Naive thymus-derived CD4-positive, alpha-beta T cell (primary cell): Measurements from ENCODE around the gene PGBD5. TPM values are rescaled to one million over a fixed set of nuclear protein-coding genes. Genes with fewer than 3 reads are reported as not detected.
"Not testable (repeated sequence)": the region's sequence is repeated elsewhere in the genome, so short reads cannot be mapped to it uniquely, and the experiment has no call there.

Source experiments
- ATAC-seq: fragments of 150-1000 bp; cut with Tn5 transposase; 2 replicates; pipeline ENCODE4 v1.10.0; 2021; ENCODE audit warnings: mild to moderate bottlenecking, moderate library complexity
- CTCF ChIA-PET: fragments of 350-600 bp; sonication (Branson Sonifier 250); formaldehyde crosslinking; loops from one replicate; lab custom pipeline; 2021; ENCODE audit warnings: antibody characterized with exemption; lab: Charles Lee
- POLR2A ChIA-PET: fragments of 350-600 bp; sonication (Branson Sonifier 250); formaldehyde crosslinking; loops from one replicate; lab custom pipeline; 2021; ENCODE audit warnings: antibody characterized with exemption, inconsistent platforms; lab: Charles Lee
- DNase-seq, 9 donors: peaks; one replicate each; pipeline versions ENCODE4 v3.0.0 to v3.0.0-alpha.2; 2020 to 2022; ENCODE audit warnings: mixed read lengths in 1 of 9
- H3K27ac ChIP-seq: one replicate; pipeline ENCODE4 v1.7.0; 2013; ENCODE audit warnings: mild to moderate bottlenecking, low read depth, low read length, moderate library complexity
- H3K27me3 ChIP-seq, 2 donors: one replicate each; pipeline ENCODE4 v1.7.0; 2013; ENCODE audit warnings: low read length in 2 of 2, mild to moderate bottlenecking in 2 of 2, moderate library complexity in 2 of 2; ENCODE audit not compliant: control insufficient read depth in 2 of 2, insufficient read depth in 2 of 2
- H3K36me3 ChIP-seq, 3 experiments: 1 replicate in 2 of 3; 2 replicates in 1 of 3; pipeline ENCODE4 v1.7.0; 2013; ENCODE audit warnings: low read length in 3 of 3, mild to moderate bottlenecking in 3 of 3, moderate library complexity in 1 of 3; ENCODE audit not compliant: insufficient read depth in 3 of 3, control insufficient read depth in 2 of 3
- H3K4me1 ChIP-seq, 2 donors: one replicate each; pipeline ENCODE4 v1.7.0; 2013; ENCODE audit warnings: low read length in 2 of 2, mild to moderate bottlenecking in 2 of 2, moderate library complexity in 1 of 2; ENCODE audit not compliant: control insufficient read depth in 2 of 2, insufficient read depth in 2 of 2
- H3K4me3 ChIP-seq: 2 replicates; pipeline ENCODE4 v1.7.0; 2013; ENCODE audit warnings: mild to moderate bottlenecking, low read length
- H3K9me3 ChIP-seq, 3 experiments: 1 replicate in 2 of 3; 2 replicates in 1 of 3; pipeline ENCODE4 v1.7.0; 2013; ENCODE audit warnings: low read length in 3 of 3; ENCODE audit not compliant: control insufficient read depth in 2 of 3
- H3K27ac Mint-ChIP-seq, 9 donors: one replicate each; pipeline ENCODE4 v1.8.0; 2020 to 2022; ENCODE audit warnings: mixed read lengths in 9 of 9, mild to moderate bottlenecking in 8 of 9, moderate library complexity in 5 of 9, inconsistent platforms in 2 of 9
- H3K27me3 Mint-ChIP-seq, 5 donors: one replicate each; pipeline ENCODE4 v1.8.0; 2021 to 2022; ENCODE audit warnings: mixed read lengths in 5 of 5, mild to moderate bottlenecking in 1 of 5
- H3K36me3 Mint-ChIP-seq, 5 donors: one replicate each; pipeline ENCODE4 v1.8.0; 2020 to 2022; ENCODE audit warnings: mixed read lengths in 5 of 5, mild to moderate bottlenecking in 3 of 5, inconsistent platforms in 1 of 5
- H3K4me1 Mint-ChIP-seq, 7 donors: one replicate each; pipeline ENCODE4 v1.8.0; 2020 to 2022; ENCODE audit warnings: mixed read lengths in 7 of 7, mild to moderate bottlenecking in 3 of 7, inconsistent platforms in 1 of 7
- H3K4me3 Mint-ChIP-seq, 10 donors: one replicate each; pipeline ENCODE4 v1.8.0; 2020 to 2022; ENCODE audit warnings: mild to moderate bottlenecking in 10 of 10, mixed read lengths in 10 of 10, moderate library complexity in 6 of 10, inconsistent platforms in 2 of 10
- H3K9me3 Mint-ChIP-seq, 11 donors: one replicate each; pipeline ENCODE4 v1.8.0; 2020 to 2022; ENCODE audit warnings: mixed read lengths in 11 of 11, mild to moderate bottlenecking in 4 of 11, inconsistent platforms in 1 of 11, moderate library complexity in 1 of 11
- intact Hi-C, 2 donors: fragments of 100-400 bp; cut with micrococcal nuclease; formaldehyde crosslinking; loops; one replicate each; pipeline ENCODE4 v1.15.1; 2023
- polyA plus RNA-seq, 2 donors: library from polyadenylated mRNA; unstranded; fragments of 300-500 nt; fragmentation: Illumina TruSeq; gene quantifications; one replicate each; pipeline ENCODE4 v1.2.3, GENCODE V29; 2021
- total RNA-seq, 6 experiments: library from RNA in 5 of 6; stranded (reverse) in 5 of 6; gene quantifications; 1 replicate in 5 of 6; 2 replicates in 1 of 6; pipeline ENCODE4 v1.2.3 and lab custom pipeline; 2021 to 2026

Gene PGBD5, protein sequence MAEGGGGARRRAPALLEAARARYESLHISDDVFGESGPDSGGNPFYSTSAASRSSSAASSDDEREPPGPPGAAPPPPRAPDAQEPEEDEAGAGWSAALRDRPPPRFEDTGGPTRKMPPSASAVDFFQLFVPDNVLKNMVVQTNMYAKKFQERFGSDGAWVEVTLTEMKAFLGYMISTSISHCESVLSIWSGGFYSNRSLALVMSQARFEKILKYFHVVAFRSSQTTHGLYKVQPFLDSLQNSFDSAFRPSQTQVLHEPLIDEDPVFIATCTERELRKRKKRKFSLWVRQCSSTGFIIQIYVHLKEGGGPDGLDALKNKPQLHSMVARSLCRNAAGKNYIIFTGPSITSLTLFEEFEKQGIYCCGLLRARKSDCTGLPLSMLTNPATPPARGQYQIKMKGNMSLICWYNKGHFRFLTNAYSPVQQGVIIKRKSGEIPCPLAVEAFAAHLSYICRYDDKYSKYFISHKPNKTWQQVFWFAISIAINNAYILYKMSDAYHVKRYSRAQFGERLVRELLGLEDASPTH
- under 1 TPM in 1 of 5 experiments, not detected in 4; 0.36 TPM for total RNA-seq
- polyA plus RNA-seq = not detected
- total RNA-seq (lab: John Stamatoyannopoulos, UW) = not detected

- H3K36me3 Mint-ChIP-seq = peaks cover 0 to 9% (median 6%) of the 10 kb centered on the region in 5 donors
- POLR2A ChIA-PET = no interaction called here
- H3K4me1 Mint-ChIP-seq = peaks cover 6 to 26% (median 14%) of the 10 kb centered on the region in 7 donors
- Histone ChIP-seq H3K9me3 (no peaks in the 10 kb centered on the region), H3K4me1 (peaks cover 0 to 3% of the 10 kb centered on the region in 2 donors), H3K27ac (no peak within 1 kb of the TSS), H3K36me3 (no peaks in the 10 kb centered on the region), H3K27me3 (peaks cover 0 to 9% of the 10 kb centered on the region in 2 donors), H3K4me3 (no peak within 1 kb of the TSS)
- H3K27me3 Mint-ChIP-seq = peaks cover 53 to 65% (median 63%) of the 10 kb centered on the region in 5 donors
- H3K4me3 Mint-ChIP-seq = peak within 1 kb of the TSS; percentile 65 to 88 (median 77)
- H3K27ac Mint-ChIP-seq = peak within 1 kb of the TSS in 1 of 9 donors; percentile 3
- intact Hi-C loops = loop anchor here in 1 of 2 donors (10.0 kb wide), 3 partner anchors 362 to 738 kb away; partner anchors contain the start of genes ARV1, GALNT2, TRIM67 and TTC13
- peaks cover 0 to 10% (median 3%) of the 10 kb centered on the region in 11 donors for H3K9me3 Mint-ChIP-seq
- DNase-seq (peak; percentile 5 to 79 (median 44)), ATAC-seq (peak; percentile 84)
- CTCF ChIA-PET = no interaction called here
These were observed at the start of gene PGBD5 for GRCh38 chr1:230426246-230427093. PGBD5 (minus strand) TSS chr1:230426332; CDS start chr1:230425928, 404 bp downstream.

DNA sequence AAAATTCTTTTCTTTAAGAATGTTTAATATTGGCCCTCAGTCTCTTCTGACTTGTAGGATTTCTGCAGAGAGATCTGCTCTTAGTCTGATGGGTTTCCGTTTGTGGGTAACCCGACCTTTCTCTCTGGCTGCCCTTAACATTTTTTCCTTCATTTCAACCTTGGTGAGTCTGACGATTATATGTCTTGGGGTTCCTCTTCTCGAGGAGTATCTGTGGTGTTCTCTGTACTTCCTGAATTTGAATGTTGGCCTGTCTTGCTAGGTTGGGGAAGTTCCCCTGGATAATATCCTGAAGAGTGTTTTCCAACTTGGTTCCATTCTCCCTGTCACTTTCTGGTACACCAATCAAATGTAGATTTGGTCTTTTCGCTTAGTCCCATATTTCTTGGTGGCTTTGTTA, 48.8 kb upstream of the PGBD5 start:
- H3K27ac Mint-ChIP-seq, POLR2A ChIA-PET, H3K4me3 ChIP-seq, H3K4me1 ChIP-seq, H3K36me3 Mint-ChIP-seq, H3K9me3 ChIP-seq, DNase-seq, H3K4me3 Mint-ChIP-seq, ATAC-seq, H3K4me1 Mint-ChIP-seq, H3K36me3 ChIP-seq, H3K27ac ChIP-seq, intact Hi-C loops, CTCF ChIA-PET, H3K27me3 ChIP-seq: not testable (repeated sequence)
- Mint-ChIP-seq H3K9me3 (peaks cover 0 to 21% (median 7%) of the 10 kb centered on the region in 11 donors), H3K27me3 (peaks cover 26 to 60% (median 49%) of the 10 kb centered on the region in 5 donors)

GRCh38 chr1:230470750-230471149, 44.6 kb upstream of the PGBD5 start:
- H3K36me3 ChIP-seq, H3K4me1 ChIP-seq, intact Hi-C loops, H3K4me3 Mint-ChIP-seq, POLR2A ChIA-PET, H3K4me1 Mint-ChIP-seq, ATAC-seq, H3K27me3 ChIP-seq, H3K27ac Mint-ChIP-seq, DNase-seq, CTCF ChIA-PET, H3K27ac ChIP-seq, H3K9me3 ChIP-seq, H3K36me3 Mint-ChIP-seq, H3K4me3 ChIP-seq: not testable (repeated sequence)
- Mint-ChIP-seq H3K27me3 (peaks cover 10 to 45% (median 30%) of the 10 kb centered on the region in 5 donors), H3K9me3 (peaks cover 0 to 32% (median 10%) of the 10 kb centered on the region in 11 donors)

- H3K36me3 ChIP-seq = no peaks in the 10 kb centered on the region
- no peak overlapping the region for H3K4me3 Mint-ChIP-seq
- H3K9me3 ChIP-seq = no peaks in the 10 kb centered on the region
- CTCF ChIA-PET = no interaction called here
- no peak overlapping the region for H3K4me3 ChIP-seq
- peaks cover 0 to 32% (median 10%) of the 10 kb centered on the region in 11 donors for H3K9me3 Mint-ChIP-seq
- H3K4me1 ChIP-seq = no peaks in the 10 kb centered on the region
- no peak overlapping the region for H3K27ac Mint-ChIP-seq
- ATAC-seq (no peak), DNase-seq (no peak)
- H3K27ac ChIP-seq = no peak overlapping the region
- peaks cover 0 to 6% (median 0%) of the 10 kb centered on the region in 5 donors for H3K36me3 Mint-ChIP-seq
- H3K27me3 ChIP-seq = no peaks in the 10 kb centered on the region
- H3K27me3 Mint-ChIP-seq = peaks cover 7 to 37% (median 20%) of the 10 kb centered on the region in 5 donors
- intact Hi-C loops = no loop called here
- POLR2A ChIA-PET = no interaction called here
- H3K4me1 Mint-ChIP-seq = no peaks in the 10 kb centered on the region
These were observed 43.1 kb upstream of the PGBD5 start for GRCh38 chr1:230469271-230469670.

DNA sequence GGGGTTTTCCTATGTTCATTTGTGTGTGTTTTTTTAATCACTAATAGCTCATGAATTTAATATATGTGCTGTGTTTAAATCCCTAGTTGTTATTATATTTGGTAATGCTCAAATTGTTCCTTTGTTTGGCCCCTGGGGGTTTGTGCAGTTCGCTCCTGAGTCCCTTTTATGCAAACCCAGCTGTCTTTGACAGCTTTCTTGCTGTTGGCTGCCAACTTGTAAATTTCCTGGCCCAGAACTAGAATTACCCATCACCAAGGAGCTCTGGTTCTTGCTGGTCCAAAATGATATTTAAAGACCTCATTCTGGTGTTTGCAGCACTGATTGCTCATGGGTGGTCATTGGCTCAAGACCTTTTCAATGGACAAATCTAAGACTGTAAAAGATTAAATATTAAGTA, 39.6 kb upstream of the PGBD5 start:
- no peak for DNase-seq
- H3K4me3 Mint-ChIP-seq = no peak overlapping the region

GRCh38 chr1:230464671-230465070, 38.5 kb upstream of the PGBD5 start:
- Histone ChIP-seq H3K36me3 (no peaks in the 10 kb centered on the region), H3K4me3 (no peak overlapping the region), H3K4me1 (no peaks in the 10 kb centered on the region), H3K27ac (no peak overlapping the region), H3K9me3 (no peaks in the 10 kb centered on the region), H3K27me3 (no peaks in the 10 kb centered on the region)
- H3K4me3 Mint-ChIP-seq = no peak overlapping the region
- DNase-seq = no peak
- peaks cover 0 to 16% (median 2%) of the 10 kb centered on the region in 11 donors for H3K9me3 Mint-ChIP-seq
- no peak for ATAC-seq
- H3K4me1 Mint-ChIP-seq = no peaks in the 10 kb centered on the region
- no peak overlapping the region for H3K27ac Mint-ChIP-seq
- CTCF ChIA-PET = interaction anchor here (0.7 kb wide), 1 partner anchor 442 kb away, joined by 9 read pairs; no protein-coding TSS in a partner anchor
- H3K36me3 Mint-ChIP-seq = peaks cover 0 to 9% (median 0%) of the 10 kb centered on the region in 5 donors
- intact Hi-C loops = no loop called here
- peaks cover 19 to 30% (median 24%) of the 10 kb centered on the region in 5 donors for H3K27me3 Mint-ChIP-seq
- POLR2A ChIA-PET = interaction anchor here (0.6 kb wide), 1 partner anchor 802 kb away, joined by 3 read pairs; no protein-coding TSS in a partner anchor

More for the DNA sequence above, 39.6 kb upstream of the PGBD5 start:
- Mint-ChIP-seq H3K27me3 (peaks cover 13 to 22% (median 16%) of the 10 kb centered on the region in 5 donors), H3K27ac (no peak overlapping the region), H3K9me3 (peaks cover 0 to 13% (median 1%) of the 10 kb centered on the region in 11 donors), H3K4me1 (no peaks in the 10 kb centered on the region), H3K36me3 (peaks cover 0 to 6% (median 0%) of the 10 kb centered on the region in 5 donors)
- Histone ChIP-seq H3K27ac (no peak overlapping the region), H3K36me3 (no peaks in the 10 kb centered on the region), H3K9me3 (no peaks in the 10 kb centered on the region), H3K4me3 (no peak overlapping the region), H3K27me3 (no peaks in the 10 kb centered on the region), H3K4me1 (no peaks in the 10 kb centered on the region)
- intact Hi-C loops = no loop called here
- ATAC-seq = no peak
- POLR2A ChIA-PET = no interaction called here
- CTCF ChIA-PET = no interaction called here
